ENCODE results near the gene TANGO2. TPM values are rescaled to one million over a fixed set of nuclear protein-coding genes. Genes with fewer than 3 reads are reported as not detected.

The TANGO2 gene
- total and polyA plus RNA-seq, 12 donors = 25.1 to 87.0 (median 43.5) TPM

GRCh38 chr22:20027966-20028854, 7.3 kb downstream of the TANGO2 start:
- Histone ChIP-seq H3K4me1 (replicated peaks in 1 of 2) (peaks cover 12 to 33% of the 10 kb centered on the region in 2 donors), H3K36me3 (replicated peaks in 1 of 2) (peaks cover 0 to 6% of the 10 kb centered on the region in 2 donors), H3K27me3 (no peaks in the 10 kb centered on the region), H3K4me3 (no peak overlapping the region), H3K9me3 (replicated peaks in 1 of 3) (no peaks in the 10 kb centered on the region), H3K27ac (no peak overlapping the region)
- 81 to 91% (median 86%) methylated on average over 9 to 12 of the region's 12 CpGs for WGBS, 4 donors
- intact Hi-C loops (cut with DNase I) = no loop called here
- TF ChIP-seq CTCF (IDR thresholded peaks at IDR 0.05) = peak in 4 of 6 experiments; percentile 8 to 39 (median 28)
- no peak for TF ChIP-seq POLR2A (IDR thresholded peaks at IDR 0.05)
- no peak for DNase-seq

GRCh38 chr22:20028855-20029549, 8.1 kb downstream of the TANGO2 start:
- peaks cover 20 to 39% of the 10 kb centered on the region in 2 donors for H3K4me1 ChIP-seq (replicated peaks in 1 of 2)
- H3K4me3 ChIP-seq = no peak overlapping the region
- H3K27ac ChIP-seq = no peak overlapping the region
- WGBS, 4 donors = 72 to 85% (median 77%) methylated on average over 14 to 16 of the region's 16 CpGs
- no peaks in the 10 kb centered on the region for H3K9me3 ChIP-seq (replicated peaks in 1 of 3)
- no peaks in the 10 kb centered on the region for H3K27me3 ChIP-seq
- TF ChIP-seq CTCF (IDR thresholded peaks at IDR 0.05) (no peak), POLR2A (IDR thresholded peaks at IDR 0.05) (no peak)
- no peak for DNase-seq
- H3K36me3 ChIP-seq (replicated peaks in 1 of 2) = peaks cover 0 to 6% of the 10 kb centered on the region in 2 donors
- intact Hi-C loops (cut with DNase I) = no loop called here

- intact Hi-C loops (cut with DNase I) = no loop called here
- no peak for DNase-seq
- H3K9me3 ChIP-seq (replicated peaks in 1 of 3) = no peaks in the 10 kb centered on the region
- H3K27me3 ChIP-seq = no peaks in the 10 kb centered on the region
- peaks cover 23 to 39% of the 10 kb centered on the region in 2 donors for H3K4me1 ChIP-seq (replicated peaks in 1 of 2)
- H3K36me3 ChIP-seq (replicated peaks in 1 of 2) = peaks cover 0 to 6% of the 10 kb centered on the region in 2 donors
- no peak for TF ChIP-seq POLR2A (IDR thresholded peaks at IDR 0.05)
- no peak for TF ChIP-seq CTCF (IDR thresholded peaks at IDR 0.05)
- H3K27ac ChIP-seq = no peak overlapping the region
- no peak overlapping the region for H3K4me3 ChIP-seq
- WGBS, 4 donors = 85 to 96% (median 91%) methylated on average over 9 of the region's 9 CpGs
Observed at GRCh38 chr22:20029550-20030225, 8.8 kb downstream of the TANGO2 start.

Measured in adrenal gland (tissue), 12 donors.